ENCODE results near the gene COL5A2. TPM values are rescaled to one million over a fixed set of nuclear protein-coding genes. Genes with fewer than 3 reads are reported as not detected.

COL5A2 gene
- total RNA-seq, 1 donor from 2014 or later, result 18.9 TPM

DNA sequence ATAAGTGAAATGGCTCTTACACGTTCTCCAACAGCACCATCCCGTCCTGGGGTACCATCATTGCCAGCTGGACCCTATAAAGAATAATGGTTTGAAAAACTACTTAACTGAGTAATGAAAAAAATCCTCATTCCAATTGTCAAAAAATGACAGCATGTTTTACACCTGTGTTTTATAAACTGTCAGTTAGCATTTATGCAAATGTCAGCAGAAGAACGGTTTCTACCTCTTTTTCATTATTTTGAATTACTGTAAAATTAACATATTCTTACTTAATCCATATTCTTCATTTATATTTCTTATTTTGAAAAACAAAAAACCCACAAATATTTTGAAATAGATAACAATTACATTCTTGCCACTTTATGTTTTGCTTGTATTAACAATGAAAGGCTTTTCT is 131.4 kb downstream of the COL5A2 start:
- DNase-seq, result no peak

DNA sequence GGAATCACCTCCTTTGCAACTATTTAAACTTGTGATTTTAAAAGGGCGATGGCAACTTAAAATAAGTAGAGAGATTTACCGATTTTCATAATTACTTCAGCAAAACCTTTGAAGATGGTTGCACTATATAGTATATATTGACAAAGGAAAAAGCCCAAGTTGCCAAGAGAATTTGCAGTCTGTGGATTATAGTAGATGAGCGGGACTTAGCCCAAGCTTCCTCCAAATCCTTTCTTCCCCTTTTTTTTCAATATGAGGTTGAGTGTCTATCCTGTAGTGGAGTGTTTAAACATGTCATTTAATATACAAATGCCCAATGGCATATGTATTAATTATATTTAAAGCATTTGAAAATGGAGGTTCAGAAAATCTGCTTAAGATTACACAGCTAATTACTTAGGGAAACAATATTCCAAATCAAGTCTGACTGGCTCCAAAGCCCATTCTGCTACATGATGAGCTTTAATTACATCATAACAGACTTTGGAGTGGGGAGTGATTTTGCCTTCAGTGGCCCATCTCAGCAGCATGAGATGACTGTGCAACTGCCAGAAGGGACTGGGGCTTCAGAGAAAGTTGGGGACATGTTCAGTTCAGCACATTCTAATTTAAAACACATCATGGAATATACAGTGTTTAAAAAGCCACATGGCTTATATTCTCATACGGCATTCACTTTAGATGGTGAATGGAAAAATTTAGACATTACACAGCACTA is 132.2 kb downstream of the COL5A2 start:
- no peak for DNase-seq

DNA sequence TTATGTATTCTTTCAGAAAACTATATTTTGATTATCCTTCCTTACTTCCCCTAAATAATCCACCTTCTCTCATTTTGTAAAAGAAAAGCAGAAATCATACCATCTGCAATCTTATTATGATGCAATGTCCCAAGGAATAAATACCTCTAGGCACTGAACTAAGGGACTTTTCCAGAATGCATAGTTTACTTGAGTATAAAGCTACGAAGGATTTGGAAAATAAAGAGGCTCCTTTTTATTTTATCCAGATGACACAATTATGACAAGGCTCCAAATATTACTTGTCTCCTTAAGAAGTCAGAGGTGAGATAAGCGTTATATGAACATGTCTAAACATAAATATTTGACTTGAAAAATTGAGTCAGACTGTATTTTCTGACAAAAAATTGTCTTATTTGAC is 133.2 kb downstream of the COL5A2 start:
- no peak for DNase-seq

DNA sequence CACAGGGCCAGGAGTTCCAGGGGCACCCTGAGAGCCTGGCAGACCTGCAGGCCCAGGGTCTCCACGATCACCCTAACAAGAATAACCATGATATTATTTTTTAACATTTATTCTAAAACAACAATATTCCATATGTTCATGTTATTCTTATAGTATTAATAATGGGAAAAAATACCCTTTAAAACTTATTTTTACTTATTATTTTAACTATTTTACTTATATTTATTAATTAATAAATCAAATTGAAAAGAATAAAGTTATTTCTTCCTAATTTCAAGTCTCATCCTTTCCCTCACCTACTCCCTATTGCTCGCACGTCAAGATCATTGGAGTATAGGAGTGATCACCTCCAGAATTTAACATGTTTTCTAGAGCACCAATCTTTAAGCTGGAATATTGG is 133.7 kb downstream of the COL5A2 start:
- DNase-seq, result no peak

DNA sequence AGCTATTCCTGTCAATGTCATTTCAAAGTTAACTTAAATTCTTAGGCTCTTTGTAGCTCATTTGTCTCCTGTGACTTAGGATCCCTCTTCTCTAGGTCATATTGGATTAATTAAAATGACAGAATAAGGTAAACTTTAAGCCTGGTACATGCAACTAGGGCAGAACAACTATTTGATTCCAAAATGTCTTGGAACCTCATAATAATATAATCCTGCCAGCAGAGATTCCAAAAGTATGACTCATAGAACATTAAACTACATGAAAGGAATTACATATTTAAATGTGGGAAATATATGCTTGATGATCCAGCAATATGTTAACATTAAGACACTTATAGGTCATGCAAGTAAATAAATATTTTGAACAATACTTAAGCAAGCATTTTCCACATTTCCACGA is 142.0 kb downstream of the COL5A2 start:
- no peak for DNase-seq

DNA sequence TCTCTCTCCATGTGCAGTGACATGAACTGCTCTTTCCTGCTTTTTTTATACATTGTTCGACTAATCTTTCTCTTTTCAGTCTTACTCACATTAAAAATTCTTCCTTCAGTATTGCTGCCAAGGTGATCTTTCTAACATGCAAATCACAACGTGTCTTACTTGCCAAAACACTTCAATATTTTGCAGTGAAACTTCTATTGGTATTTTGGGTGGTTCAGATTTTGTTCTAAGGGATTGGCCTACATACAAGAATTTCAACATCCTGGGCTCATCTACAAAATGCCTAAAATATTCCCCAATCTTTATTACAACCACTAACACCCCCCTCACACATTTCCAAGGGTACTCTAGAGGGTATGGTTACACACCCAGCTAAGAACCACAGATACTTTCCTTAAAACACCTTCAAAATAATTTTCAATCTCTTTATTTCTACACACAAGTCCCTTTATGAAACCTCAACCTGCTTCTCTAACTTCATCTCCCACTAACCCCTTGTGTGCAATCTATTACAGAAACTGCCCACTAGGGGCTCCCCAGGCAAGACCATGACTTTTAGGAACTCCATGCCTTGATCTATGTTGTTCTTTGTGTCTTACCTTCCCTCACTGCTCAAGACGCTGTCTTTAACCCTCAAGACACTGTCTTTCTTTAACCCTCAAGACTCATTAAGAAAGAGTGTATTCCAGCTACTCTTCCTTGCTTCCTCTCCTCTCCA is 154.5 kb downstream of the COL5A2 start:
- no peak for DNase-seq

DNA sequence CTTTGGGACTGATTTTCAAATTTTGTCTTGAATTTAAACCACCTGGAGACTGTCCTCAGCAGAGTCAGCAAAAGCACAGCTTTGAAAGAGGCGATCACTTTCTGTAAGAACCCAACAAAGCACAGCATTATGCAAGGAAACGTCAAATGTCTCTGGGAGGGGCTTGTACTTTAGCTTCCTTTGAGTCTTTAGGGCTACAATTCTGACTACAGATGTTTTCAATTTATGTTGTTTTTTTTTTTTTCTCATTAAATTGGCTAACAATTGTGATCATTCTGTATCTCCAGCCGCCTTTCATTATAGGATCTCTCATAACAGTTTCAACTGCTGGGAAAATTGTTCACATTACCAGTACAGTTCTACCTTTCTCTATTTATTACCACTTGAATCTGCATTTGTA is 157.1 kb downstream of the COL5A2 start:
- no peak for DNase-seq

DNA sequence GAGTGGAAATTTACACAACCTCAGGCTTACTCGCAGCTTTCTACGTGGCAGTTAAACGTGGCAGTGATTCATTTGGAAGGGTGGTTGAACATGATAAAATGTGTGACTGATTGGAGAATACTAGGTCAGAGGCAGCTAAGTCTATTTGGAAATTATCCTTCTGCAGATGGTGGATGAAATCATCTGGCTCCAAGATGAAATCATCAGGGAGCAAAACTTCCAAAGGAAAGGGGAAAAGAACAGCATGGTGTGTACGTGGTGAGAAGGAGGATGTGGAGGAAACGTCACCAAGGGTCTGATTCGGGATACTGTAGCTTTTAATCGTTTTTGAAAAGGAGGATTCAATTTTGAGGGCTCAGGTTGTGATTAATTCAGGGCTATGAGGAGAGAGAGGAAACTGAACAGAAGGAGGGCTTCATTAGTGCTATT is 157.5 kb downstream of the COL5A2 start:
- DNase-seq, result no peak

DNA sequence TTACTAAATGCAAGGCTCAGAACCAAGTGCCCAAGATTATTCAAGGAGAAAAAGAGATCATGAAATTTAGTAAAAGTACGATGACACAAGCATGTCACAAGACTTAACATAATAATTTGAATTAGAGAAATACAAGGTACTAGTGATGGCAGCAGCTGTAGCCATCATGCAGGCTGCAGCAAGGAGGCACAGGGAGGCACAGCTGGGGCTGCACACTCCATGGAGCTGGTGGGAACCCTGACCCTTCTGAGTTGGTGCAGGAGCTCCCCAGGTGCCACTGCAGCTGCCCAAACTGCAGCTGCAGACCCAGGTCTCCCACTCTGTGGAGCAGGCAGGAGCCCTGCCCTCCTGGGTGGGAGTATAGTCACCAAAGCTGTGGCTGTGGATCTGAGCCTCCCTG is 159.4 kb downstream of the COL5A2 start:
- no peak for DNase-seq

DNA sequence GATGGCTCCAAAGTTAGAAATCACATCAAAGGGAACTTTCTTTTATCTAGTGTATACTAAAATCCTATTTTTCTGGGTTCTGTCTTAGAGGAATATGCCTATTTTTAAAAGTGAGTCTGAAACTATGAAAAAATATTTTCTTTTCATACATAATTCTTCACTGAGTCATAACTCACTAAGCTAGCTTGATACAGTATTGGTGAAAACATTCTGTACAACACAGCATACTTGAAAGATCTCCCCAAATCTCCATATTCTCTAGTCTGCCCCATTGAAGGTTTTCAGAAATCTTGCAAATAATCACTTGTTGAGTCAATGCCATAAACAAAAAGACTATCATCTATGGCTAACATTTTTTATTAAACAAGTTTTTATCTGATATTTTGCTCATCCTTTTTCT is 160.9 kb downstream of the COL5A2 start:
- DNase-seq, result no peak

DNA sequence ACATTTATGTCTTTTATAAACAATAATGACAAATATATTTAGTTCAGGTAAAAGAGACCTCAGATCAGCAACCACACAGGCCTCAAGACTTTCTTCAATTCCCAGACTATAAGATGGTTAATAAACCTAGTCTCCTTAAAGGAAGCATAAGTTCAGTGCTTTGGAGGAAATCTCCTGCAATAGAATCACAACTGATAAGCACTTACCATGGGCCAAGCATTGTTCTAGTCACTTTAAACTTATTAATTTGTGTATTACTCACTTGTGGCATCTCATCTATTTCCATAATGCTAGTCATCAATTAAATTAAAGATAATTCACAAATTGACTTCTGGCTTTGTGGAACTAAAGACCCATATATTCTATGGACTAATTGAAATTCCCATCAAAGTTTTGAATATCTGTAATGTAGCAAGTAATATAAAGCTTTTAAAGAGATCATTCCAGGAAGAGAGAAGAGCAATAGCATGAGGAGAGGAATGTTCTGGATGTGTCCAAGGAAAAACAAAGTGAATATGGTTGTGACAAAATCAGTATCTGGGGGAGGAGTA is 163.2 kb downstream of the COL5A2 start:
- no peak for DNase-seq

DNA sequence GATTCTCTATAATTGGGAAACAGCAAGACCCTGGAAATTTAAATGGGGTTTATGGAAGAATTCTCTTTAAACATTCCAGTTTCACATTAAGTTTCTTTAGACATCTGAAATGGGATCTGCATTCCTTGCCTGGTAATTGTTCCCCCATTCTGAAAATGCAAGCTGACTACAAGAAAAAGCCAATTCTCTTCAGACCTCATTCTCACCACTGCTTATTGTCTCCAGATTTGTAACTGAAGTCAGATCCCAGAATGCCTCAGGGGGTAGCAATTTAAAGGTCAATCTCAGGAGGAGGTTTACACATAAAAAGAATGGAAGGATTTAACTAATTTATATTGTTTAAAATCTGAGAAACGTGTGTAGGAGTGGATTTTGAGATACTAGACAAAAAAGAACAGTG is 164.2 kb downstream of the COL5A2 start:
- DNase-seq, result no peak

DNA sequence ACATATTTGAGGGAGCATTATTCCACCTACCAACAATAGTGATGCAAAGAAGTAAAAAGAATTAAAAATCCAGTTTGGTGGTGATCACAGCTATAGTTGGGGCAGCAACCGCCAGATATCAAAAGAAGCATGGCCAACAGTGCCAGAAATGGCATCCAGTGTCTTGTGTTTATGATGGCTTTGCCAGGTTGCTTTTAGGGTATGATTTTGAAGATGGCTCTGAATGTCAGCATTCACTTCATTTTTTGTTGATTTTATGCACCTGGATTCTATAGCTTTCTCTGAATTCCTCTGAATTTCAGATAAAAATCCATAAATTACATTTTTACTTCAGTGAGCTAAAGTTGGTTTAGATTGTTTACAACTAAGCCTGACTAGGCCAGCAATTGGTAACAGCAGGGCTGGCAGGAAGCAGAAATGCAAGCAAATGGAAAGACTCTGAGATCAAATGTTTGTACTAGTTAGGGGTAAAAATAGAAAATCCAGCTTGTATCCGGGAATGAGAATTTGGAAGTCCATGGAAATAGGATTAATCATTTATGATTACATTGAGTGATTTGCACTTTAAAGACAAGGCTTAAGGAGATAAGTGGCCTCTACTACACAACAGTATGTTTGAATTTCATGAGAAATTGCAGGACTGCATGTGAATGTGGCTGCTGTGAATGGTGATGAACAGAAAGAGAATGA is 165.0 kb downstream of the COL5A2 start:
- no peak for DNase-seq

DNA sequence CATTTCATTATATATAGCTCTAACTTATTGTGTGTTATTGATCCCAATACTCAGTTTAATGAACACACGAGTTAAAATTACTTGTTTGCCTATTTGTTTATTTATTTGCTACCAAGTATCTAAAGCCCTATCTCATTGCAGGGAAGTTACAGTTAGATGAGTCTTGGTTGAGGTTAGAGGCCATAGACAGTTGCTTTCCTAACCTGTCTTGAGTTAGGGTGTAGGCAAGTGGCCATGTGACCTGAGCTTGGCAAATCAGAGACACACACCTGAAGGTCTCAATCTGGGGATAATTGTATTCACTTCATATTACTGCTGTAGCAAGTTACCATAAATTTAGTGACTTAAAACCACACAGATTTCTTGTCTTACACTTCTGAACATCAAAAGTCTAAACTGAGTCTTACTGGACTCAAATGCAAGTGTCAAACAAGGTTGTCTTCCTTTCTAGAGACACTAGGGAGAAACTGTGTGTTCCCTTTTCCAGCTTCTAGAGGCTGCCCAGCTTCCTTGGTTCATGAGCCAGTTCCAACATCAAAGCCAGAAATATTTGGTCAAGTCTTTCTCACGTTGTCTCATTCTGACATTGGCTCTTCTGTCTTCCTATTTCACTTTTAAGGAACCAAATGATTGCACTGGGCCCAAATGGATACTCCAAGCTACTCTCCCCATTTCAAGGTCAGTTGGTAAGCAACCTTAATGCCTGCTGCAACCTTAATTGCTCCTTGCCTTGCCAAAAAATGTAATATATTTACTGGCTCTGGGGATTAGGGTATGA is 165.7 kb downstream of the COL5A2 start:
- no peak for DNase-seq

DNA sequence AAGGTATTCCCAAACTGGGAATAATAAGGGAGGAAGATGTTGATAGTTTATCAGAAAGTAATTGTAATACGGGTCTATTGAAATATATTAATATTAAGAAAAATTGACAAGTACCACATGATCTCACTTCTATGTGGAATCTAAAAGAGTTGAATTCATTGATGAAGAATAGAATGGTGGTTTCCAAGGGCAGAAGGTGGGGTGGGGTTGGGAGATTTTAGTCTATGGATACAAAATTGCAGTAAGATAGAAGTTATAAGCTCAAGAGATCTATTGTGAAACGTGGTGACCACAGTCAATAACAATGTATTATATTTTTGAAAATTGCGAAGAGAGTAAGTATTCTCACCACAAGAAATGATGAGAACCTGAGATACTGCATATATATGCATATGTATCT is 166.5 kb downstream of the COL5A2 start:
- no peak for DNase-seq

DNA sequence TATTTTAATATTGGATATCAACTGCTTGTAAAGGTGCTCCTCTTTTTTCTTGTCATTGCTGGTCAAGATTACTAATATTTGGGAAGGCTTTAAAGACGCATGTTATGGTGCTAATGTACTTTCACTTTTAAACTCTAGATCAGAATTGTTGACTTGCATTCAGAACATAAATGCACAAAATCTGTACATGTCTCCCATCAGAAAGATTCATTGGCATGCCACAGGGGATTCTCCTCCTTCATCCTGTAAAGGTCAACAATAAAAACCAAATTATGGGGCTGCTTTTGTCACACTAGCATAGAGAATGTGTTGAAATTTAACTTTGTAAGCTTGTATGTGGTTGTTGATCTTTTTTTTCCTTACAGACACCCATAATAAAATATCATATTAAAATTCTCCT is 167.2 kb downstream of the COL5A2 start:
- DNase-seq, result no peak

DNA sequence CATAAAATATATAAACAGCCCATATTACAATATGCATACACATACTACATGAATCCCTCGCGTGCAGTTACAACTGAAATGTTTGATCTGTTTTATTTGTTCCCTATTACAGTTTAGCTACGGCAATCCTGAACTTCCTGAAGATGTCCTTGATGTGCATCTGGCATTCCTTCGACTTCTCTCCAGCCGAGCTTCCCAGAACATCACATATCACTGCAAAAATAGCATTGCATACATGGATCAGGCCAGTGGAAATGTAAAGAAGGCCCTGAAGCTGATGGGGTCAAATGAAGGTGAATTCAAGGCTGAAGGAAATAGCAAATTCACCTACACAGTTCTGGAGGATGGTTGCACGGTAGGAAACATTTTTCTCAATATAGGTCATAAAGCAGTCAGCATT is 169.0 kb downstream of the COL5A2 start:
- DNase-seq, result no peak

DNA sequence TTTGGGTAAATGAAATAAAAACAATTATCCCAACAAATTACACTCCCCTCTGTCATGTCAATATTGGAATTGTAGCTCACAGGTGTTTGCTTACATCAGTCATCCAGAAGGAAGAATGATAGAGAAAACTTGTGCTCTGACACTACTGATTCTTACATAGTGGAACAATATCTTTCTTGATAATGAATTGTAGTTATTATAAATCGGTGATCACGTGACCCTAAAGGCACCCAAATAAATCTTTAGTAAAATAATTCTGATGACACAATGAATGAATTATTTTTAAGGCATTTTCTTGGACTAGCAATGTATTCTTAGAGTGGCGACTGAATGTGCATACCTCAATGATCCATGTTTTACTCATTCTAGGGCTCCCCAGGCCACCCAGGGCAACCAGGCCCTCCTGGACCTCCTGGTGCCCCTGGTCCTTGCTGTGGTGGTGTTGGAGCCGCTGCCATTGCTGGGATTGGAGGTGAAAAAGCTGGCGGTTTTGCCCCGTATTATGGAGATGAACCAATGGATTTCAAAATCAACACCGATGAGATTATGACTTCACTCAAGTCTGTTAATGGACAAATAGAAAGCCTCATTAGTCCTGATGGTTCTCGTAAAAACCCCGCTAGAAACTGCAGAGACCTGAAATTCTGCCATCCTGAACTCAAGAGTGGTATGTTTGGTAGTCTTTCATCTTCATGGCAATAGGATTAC is 170.9 kb downstream of the COL5A2 start:
- no peak for DNase-seq

DNA sequence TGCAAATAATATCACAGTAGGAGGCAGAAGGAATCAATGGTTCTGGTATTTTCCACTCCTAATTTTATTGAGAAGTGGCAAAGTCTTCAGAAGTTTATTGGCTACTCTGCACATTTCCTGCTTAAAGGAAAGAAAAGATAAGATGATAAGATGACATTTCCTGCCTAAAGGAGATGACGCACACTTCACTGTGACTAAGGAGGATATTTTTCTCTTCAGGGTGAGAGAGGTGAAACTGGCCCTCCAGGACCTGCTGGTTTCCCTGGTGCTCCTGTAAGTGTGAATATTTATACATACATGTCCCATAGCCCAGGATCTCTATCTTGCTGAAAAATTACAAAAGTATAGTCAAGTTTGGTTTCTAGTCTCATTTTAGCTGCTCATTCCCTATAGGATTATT is 177.5 kb downstream of the COL5A2 start:
- DNase-seq, result no peak

DNA sequence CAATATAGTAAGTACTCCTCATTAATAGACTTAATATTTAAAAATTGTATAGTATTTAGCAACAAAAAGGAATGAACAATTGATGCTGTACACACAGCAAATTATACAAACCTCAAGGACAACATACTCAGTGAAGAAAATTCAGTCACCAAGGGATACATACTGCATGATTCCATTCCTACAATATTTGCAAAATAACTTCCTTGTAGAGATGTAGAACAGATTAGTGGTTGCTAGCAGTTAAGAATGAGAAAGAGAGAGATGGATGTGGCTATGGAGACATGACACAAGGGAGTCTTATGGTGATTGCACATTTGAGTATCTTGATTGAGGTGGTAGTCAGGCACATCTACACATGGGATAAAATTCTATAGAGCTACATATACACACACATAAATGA is 179.3 kb downstream of the COL5A2 start:
- no peak for DNase-seq

DNA sequence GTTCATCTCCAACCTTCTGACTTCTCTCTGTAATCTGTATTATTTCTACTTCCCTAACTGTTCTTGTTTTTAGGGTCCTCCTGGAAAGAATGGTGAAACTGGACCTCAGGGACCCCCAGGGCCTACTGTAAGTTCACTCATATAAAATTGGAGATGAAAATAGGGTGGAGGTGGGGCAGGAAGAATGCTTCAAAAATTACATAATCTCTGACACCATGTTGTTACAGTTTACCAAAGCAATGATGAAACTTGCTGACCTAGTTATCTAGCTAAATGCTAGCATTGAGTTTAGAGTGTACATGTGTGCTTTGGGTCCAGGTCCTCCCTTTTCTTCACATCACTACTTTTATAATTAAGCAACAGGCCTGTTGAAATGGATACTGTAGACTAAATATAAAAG is 182.3 kb downstream of the COL5A2 start:
- DNase-seq, result no peak

DNA sequence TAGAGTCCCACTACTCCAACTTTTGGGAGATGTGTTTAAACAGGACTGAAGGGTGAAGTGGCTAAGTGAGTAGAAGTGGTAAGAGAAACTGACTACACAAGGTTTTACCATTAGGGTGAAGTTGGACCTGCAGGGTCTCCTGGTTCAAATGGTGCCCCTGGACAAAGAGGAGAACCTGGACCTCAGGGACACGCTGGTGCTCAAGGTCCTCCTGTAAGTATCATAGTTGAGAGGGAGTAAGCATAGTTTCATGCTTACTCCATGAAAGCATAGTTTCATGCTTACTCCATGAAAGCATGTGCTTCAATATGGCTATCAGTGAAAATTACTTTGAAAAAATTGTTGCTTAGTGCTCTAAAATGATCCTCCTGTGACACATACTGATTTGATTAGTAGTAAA is 186.3 kb downstream of the COL5A2 start:
- no peak for DNase-seq

All from occipital lobe (tissue), 2 donors.